NOMO-1 treated with dmso at 0.1 percent for 144 hours (cell line): ENCODE data around the gene PPP2R1B.
"Not testable (repeated sequence)": the region's sequence is repeated elsewhere in the genome, so short reads cannot be mapped to it uniquely, and the experiment has no call there.

Experiments used
- DNase-seq: peaks from one replicate; lab custom pipeline; 2025; ENCODE audit not compliant: unreplicated experiment; lab: John Stamatoyannopoulos, UW

The PPP2R1B gene

DNA sequence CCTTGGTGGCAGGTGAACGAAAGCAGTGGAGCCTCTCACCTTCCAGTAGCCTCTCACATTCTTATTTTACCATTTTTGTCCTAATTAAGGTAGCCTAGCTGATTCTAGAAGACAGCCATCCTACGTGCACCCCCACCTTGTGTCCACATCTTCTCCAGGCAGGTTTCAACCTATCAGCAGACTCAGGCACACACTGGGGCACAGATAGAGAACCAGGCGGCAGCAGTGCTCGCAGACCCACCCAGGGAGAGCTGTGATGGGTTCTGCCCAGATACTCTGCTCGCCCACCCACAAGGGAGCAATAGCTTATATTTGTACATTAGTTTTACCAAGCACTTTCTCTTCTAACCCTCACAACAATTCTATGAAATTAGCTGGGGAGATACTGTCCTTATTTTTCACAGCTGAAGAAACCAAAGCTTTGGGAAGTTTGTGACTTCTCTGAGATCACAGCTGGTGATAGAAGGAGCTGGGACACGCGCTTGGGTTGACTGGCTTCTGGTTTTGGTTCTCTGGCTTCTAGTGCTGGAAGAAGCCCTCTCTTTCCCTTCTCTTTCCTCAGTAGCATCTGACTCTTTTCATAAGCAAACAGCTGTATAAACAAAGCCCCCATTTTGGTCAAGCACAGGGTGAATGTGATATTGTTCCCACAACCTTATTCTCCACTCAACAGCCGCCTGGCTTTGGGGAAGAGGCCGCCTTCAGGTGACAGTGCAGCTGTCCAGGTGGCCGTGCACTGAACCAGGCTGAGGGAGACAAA lies 36.9 kb downstream of the PPP2R1B start:
- no peak for DNase-seq

GRCh38 chr11:111727431-111727830 lies 38.8 kb downstream of the PPP2R1B start:
- DNase-seq: no peak

DNA sequence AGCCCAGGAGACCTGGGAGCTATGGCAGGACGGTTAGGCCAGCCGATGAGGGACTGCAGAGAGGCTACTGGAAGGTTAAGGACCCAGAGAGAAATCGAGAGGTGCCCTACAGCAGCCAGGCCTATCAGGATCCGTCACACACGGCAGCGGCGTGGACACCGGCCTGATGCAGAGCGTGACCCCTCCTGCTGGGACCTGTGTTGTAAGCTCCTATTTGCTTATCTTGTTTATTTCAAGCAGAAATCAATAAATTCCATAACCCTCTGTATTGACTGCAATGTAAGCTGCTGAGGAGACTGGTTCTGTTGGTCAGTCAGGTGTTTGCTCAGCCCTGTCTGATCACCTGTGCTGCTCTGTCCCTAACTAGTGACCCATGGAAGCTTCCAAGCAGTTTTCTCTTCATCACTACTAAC lies 39.9 kb downstream of the PPP2R1B start:
- no peak for DNase-seq

- DNase-seq: no peak
Measured at GRCh38 chr11:111725621-111726020, 40.6 kb downstream of the PPP2R1B start.

- no peak for DNase-seq
Measured at GRCh38 chr11:111724615-111725129, 41.5 kb downstream of the PPP2R1B start.

GRCh38 chr11:111723595-111723994 lies 42.6 kb downstream of the PPP2R1B start:
- no peak for DNase-seq

DNA sequence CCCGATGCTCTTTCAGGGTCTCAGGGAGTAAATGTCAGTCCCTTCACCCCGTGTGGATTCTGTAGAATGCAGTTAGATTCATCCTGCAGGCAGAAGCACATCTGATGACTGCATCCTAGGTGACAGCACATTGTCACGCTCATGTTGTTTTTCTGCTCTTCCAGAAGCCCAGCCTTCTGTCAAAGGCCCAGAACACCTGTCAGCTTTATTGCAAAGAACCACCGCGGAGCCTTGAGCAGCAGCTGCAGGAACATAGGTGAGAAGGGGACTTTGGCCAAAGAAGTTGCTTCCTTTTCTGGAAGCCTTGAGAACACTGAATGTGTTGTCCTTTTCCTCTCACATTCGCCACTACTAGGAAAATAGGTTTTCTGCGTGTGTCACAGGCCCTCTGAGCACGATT lies 43.7 kb downstream of the PPP2R1B start:
- no peak for DNase-seq

DNA sequence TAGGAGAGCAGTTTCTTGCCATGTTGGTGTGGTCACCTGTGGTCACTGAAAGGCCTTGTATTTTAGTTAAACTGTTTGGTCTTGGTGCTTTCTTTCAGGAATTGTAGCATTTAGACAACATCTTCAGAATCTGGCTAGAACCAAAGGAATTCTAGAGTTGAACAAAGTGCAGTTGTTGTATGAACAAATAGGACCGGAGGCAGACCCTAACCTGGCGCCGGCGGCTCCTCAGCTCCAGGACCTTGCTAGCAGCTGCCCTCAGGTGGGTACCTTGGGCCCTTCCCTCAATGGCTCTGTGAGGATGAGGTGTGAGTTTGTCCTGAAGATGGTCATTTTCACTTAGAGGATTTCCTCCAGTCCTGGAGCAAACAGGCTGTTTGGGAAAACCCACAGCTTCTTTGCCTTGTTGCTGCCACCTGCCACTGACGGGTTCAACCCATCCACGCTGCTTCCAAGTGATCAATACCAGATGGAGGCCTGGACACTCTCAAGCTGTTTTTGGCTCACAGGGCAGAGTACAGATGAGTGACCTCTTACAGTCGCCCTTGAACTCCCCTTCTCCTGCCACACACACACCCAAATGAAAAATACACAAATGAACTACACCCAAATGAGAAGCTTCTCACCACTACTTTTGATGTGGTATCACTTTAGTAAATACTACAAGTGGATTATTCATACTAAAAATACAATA lies 45.2 kb downstream of the PPP2R1B start:
- no peak for DNase-seq

DNA sequence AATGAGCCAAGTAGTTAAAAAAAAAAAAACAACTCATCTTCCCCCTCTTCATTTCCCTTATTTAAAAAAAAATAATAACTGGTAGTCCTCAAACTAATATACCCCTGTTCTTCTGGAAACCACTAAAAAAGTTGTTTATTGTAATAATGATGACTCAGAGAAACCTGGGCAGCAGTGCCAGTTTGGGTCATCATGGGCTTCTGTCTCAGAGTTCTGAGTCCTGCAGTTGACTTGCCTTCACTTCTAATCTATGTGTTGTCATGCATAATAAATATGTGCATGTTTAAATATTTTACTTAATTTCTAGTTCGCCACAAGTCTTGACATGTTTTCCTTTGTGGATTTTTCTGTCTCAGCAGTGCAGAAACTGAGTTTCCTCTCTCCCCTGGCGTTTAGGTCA lies 46.8 kb downstream of the PPP2R1B start:
- no peak for DNase-seq

- DNase-seq: no peak
Measured at GRCh38 chr11:111718859-111719258, 47.3 kb downstream of the PPP2R1B start.

GRCh38 chr11:111718436-111718835 lies 47.8 kb downstream of the PPP2R1B start:
- DNase-seq: no peak

DNA sequence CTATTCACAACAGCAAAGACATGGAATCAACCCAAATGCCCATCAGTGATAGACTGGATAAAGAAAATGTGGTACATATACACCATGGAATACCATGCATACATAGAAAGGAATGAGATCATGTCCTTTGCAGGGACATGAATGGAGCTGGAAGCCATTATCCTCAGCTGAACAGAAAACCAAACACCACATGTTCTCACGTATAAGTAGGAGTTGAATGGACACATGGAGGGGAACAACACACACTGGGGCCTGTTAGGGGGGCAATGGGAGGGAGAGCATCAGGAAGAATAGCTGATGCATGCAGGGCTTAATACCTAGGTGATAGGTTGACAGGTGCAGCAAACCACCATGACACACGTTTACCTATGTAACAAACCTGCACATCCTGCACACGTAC lies 48.5 kb downstream of the PPP2R1B start:
- DNase-seq: not testable (repeated sequence)

DNA sequence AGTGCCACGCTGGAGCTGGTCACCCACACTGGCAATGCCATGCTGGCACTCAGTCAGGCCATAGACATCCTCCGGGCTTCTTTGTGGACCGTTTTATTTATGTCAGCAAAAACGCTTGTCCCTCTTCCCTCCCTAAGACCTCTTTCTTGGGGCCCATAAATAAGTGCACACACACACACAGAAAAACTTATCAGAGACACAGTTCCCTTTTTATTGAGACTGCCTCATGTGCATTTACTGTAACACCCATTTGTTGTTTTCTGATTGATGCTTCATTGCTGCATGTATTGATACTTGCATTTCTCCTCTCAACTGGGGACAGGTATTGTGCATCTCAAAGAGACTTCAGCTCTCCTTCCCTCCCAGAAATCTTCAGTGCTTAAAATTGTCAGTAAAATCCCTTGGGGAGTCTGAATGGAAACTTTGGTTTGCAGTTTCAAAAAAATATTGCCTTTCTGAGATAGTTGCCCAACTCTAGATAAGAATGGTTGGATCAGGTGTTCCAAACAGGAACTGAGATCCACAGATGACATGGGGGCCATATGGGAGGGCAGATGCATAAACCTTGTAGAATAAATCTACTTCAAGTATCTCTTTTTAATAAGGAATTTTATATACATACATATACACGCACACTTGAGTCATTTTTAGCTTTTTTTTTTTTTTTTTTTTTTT lies 50.9 kb downstream of the PPP2R1B start:
- no peak for DNase-seq

- no peak for DNase-seq
Measured at GRCh38 chr11:111714522-111714921, 51.7 kb downstream of the PPP2R1B start.

DNA sequence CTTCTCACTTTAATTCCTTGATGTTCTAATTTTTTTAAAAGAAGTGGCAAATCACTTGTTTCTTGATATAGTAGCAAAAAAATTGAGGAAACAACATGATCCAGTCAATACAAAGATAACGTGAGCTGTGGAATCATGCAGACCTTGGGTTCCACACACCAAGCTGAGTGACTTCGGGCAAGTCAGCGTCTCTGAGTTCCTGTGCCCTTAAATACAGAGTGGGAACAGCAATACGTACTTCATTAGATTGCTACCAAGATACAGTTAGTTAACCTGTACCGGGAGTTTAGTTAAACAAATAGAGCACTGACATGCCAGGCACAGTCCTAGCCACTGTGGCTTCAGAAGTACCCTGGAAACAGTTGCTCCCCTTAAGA lies 58.5 kb downstream of the PPP2R1B start:
- no peak for DNase-seq

GRCh38 chr11:111707039-111707690 lies 59.0 kb downstream of the PPP2R1B start:
- no peak for DNase-seq

DNA sequence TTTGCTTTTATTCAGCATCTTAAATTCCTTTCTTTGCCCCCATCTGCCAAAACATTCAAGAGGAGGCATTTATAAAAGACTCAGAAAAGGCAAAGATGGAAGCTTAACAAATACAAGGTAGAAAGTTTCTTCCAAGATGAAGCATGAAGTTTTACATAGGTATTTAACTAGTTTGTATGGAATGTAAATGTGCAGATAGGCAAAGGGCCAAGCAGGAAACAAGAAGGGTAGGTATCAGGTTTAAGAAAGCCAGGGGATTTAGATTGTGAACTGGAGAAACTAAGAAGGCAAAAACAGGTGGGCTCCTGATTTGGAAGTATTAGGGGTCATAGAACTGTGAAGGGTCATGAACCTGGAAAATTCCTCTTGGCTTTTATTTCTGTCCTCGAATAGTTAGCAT lies 62.6 kb downstream of the PPP2R1B start:
- DNase-seq: no peak

DNA sequence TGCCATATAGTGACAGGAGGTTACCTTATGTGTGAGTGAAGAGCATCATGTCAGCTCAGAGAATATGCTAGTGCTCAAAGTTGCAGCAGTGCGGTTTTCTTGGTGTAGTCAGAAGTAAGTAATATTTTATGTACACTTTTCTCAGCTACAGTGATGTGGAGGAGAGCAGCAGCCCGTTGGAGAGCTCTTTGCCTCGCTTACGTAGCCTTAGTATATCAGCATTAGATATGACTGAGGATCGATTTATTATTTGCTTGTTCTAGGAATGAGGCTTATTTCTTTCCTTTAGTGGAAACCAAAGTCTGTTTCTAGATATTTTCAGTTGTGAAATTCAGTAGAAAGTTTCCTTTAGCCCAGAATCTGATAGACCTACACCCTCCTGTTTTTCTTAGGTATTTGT lies 63.6 kb downstream of the PPP2R1B start:
- no peak for DNase-seq

DNA sequence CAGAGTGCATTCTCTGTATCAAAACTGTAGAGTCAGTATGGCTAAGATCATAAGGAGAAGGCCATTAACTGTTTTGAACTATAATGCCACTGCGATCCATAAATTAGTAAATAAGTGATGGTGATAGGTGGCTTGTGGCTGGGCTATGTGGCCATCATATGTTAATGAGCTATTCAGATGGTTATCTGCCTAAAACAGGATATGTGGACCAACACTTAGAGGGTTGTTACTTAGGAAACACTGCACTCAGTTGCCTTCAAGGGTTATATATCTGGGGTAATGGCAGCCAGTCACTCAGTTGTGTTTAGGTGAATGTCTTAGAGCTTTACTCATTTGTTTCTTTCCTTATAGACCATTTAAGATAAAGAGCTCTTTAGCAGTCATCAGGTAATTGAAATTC lies 66.0 kb downstream of the PPP2R1B start:
- DNase-seq: no peak

DNA sequence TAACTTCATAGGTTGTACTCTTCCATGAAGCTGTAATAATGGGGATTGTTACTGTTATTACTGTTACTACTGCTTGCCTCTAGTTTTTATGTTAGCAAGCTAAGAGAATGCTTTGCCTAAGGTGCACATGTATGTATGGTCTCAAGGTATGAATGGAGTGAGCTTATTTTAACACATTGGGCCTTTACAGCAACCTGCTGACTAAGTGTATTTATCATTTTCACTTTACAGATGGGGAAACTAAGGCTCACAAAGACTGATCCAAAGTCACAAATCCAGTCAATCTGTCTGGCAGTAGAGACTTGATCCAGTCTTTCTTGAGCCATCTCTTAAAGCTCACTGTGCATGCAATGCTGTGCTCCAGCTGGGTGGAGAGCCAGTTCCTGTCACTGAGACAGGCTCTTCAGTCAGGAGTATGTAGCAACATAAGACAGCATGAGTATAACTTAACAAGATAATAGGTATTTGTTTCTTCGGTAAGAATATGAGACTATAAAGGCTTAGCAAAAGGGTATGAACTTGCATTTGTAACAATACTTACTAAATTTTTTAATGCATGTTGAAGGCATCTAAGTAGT lies 66.5 kb downstream of the PPP2R1B start:
- no peak for DNase-seq
